MM.1S (cell line): Measurements from ENCODE around the gene NELL1.

Experiments
- CTCF ChIP-seq: fragments of 300-600 bp; sonication (generic); IDR thresholded peaks from 2 replicates; pipeline ENCODE4 v1.5.1; 2016; ENCODE audit warnings: antibody characterized with exemption, low read length, mixed read lengths
- EZH2 ChIP-seq: fragments of 300-600 bp; sonication (generic); optimal IDR thresholded peaks from 2 replicates; pipeline ENCODE3; 2017; ENCODE audit warnings: low read depth, mild to moderate bottlenecking, antibody characterized with exemption, low read length, mixed read lengths
- EZH2phosphoT487 ChIP-seq: fragments of 300-600 bp; sonication (generic); IDR thresholded peaks from 2 replicates; pipeline ENCODE4 v1.6.1; 2018; ENCODE audit warnings: antibody characterized with exemption, low read length

GRCh38 chr11:21205205-21205604, 535.8 kb downstream of the NELL1 start:
- TF ChIP-seq CTCF (no peak), EZH2phosphoT487 (no peak), EZH2 (no peak)
